B cell (primary cell): ENCODE data around the gene ID3. TPM values are rescaled to one million over a fixed set of nuclear protein-coding genes. Genes with fewer than 3 reads are reported as not detected.
A peak's percentile ranks its signal among the peaks of the same experiment; 100 is the strongest.

Experiments used
- ATAC-seq: fragments of 200-7000 bp; cut with Tn5 transposase; one replicate; pipeline ENCODE4 v1.10.0; 2021; ENCODE audit warnings: low read depth, mild to moderate bottlenecking, moderate number of reproducible peaks, moderate library complexity
- CTCF ChIA-PET: fragments of 350-600 bp; sonication (Branson Sonifier 250); formaldehyde crosslinking; loops from one replicate; lab custom pipeline; 2021; ENCODE audit warnings: antibody characterized with exemption, inconsistent platforms; lab: Charles Lee
- POLR2A ChIA-PET: fragments of 350-600 bp; sonication (Branson Sonifier 250); formaldehyde crosslinking; loops from one replicate; lab custom pipeline; 2021; ENCODE audit warnings: antibody characterized with exemption; lab: Charles Lee
- DNase-seq: peaks from one replicate; pipeline ENCODE4 v3.0.0; 2013
- H2AFZ ChIP-seq: 2 replicates; pipeline ENCODE4 v1.6.1; 2012; ENCODE audit warnings: mild to moderate bottlenecking, low read depth, low read length; ENCODE audit not compliant: insufficient read depth, poor library complexity, severe bottlenecking
- H3K27ac ChIP-seq, 2 donors: 1 replicate in 1 of 2; 2 replicates in 1 of 2; pipeline ENCODE4 v1.5.1; 2012 to 2013; ENCODE audit warnings: low read length in 2 of 2, mild to moderate bottlenecking in 2 of 2, moderate library complexity in 1 of 2
- H3K27me3 ChIP-seq, 4 experiments: fragments of 200-600 bp in 1 of 4; sonication (generic) in 1 of 4; replicated peaks in 1 of 4; 1 replicate in 2 of 4; 2 replicates in 2 of 4; pipeline versions ENCODE4 v1.6.1 to v1.7.0; 2013 to 2016; ENCODE audit warnings: low read length in 3 of 4, mild to moderate bottlenecking in 2 of 4, mixed read lengths in 1 of 4, moderate library complexity in 1 of 4; ENCODE audit not compliant: insufficient read depth in 4 of 4, control insufficient read depth in 3 of 4; ENCODE audit errors: control extremely low read depth in 1 of 4
- H3K36me3 ChIP-seq, 2 experiments: replicated peaks in 1 of 2; 1 replicate in 1 of 2; 2 replicates in 1 of 2; pipeline versions ENCODE4 v1.6.1 to v1.7.1; 2013; ENCODE audit warnings: low read length in 1 of 2; ENCODE audit not compliant: insufficient read depth in 2 of 2, control insufficient read depth in 1 of 2; ENCODE audit errors: control extremely low read depth in 1 of 2, extremely low read depth in 1 of 2
- H3K4me1 ChIP-seq, 2 donors: fragments of 200-600 bp in 1 of 2; sonication (generic) in 1 of 2; 1 replicate in 1 of 2; 2 replicates in 1 of 2; pipeline versions ENCODE4 v1.5.1 to v1.6.1; 2013 to 2017; ENCODE audit warnings: low read length in 2 of 2; ENCODE audit not compliant: control insufficient read depth in 2 of 2, insufficient read depth in 2 of 2
- H3K4me2 ChIP-seq: replicated peaks from 2 replicates; pipeline ENCODE3; 2012; ENCODE audit warnings: mild to moderate bottlenecking, low read depth, low read length; ENCODE audit not compliant: poor library complexity, severe bottlenecking
- H3K4me3 ChIP-seq, 5 experiments: fragments of 200-600 bp in 1 of 5; sonication (generic) in 1 of 5; 1 replicate in 3 of 5; 2 replicates in 2 of 5; pipeline versions ENCODE4 v1.5.1 to v1.7.0; 2011 to 2016; ENCODE audit warnings: low read length in 4 of 5, mild to moderate bottlenecking in 4 of 5, low read depth in 2 of 5, control low read depth in 1 of 5, moderate library complexity in 1 of 5; ENCODE audit not compliant: insufficient read depth in 1 of 5; ENCODE audit errors: control extremely low read depth in 1 of 5, extremely low read depth in 1 of 5
- H3K79me2 ChIP-seq: fragments of 200-600 bp; sonication (generic); one replicate; pipeline ENCODE4 v1.6.0; 2016; ENCODE audit warnings: low read length; ENCODE audit not compliant: control insufficient read depth, insufficient read depth
- H3K9ac ChIP-seq: fragments of 200-600 bp; sonication (generic); 2 replicates; pipeline ENCODE4 v1.6.1; 2017; ENCODE audit warnings: mild to moderate bottlenecking, low read length, moderate library complexity
- H3K9me3 ChIP-seq, 3 donors: one replicate each; pipeline versions ENCODE4 v1.6.1 to v1.7.1; 2013; ENCODE audit warnings: low read length in 2 of 3; ENCODE audit not compliant: control insufficient read depth in 2 of 3, insufficient read depth in 1 of 3; ENCODE audit errors: control extremely low read depth in 1 of 3
- H4K20me1 ChIP-seq: 2 replicates; pipeline ENCODE4 v1.6.0; 2012; ENCODE audit warnings: mild to moderate bottlenecking, low read length; ENCODE audit not compliant: insufficient read depth, control insufficient read depth, poor library complexity, severe bottlenecking
- H3K27ac Mint-ChIP-seq: one replicate; pipeline ENCODE4 v1.8.0; 2021; ENCODE audit warnings: mixed read lengths
- H3K27me3 Mint-ChIP-seq: one replicate; pipeline ENCODE4 v1.8.0; 2021; ENCODE audit warnings: mixed read lengths
- H3K4me1 Mint-ChIP-seq: one replicate; pipeline ENCODE4 v1.8.0; 2021; ENCODE audit warnings: mixed read lengths
- H3K4me3 Mint-ChIP-seq: one replicate; pipeline ENCODE4 v1.8.0; 2021; ENCODE audit warnings: mixed read lengths
- H3K9me3 Mint-ChIP-seq: one replicate; pipeline ENCODE4 v1.8.0; 2022; ENCODE audit warnings: mixed read lengths; ENCODE audit not compliant: insufficient read depth
- EZH2 ChIP-seq: IDR thresholded peaks from 2 replicates; pipeline ENCODE4 v1.6.1; 2012; ENCODE audit warnings: borderline replicate concordance, low read depth, mild to moderate bottlenecking, moderate library complexity, low read length; ENCODE audit not compliant: insufficient read depth, poor library complexity, severe bottlenecking
- WGBS: methylation state at CpG from one replicate; pipeline ENCODE4 v1.1.5; 2013; ENCODE audit warnings: missing lambda C conversion rate; ENCODE audit not compliant: insufficient coverage; 5-methylcytosine and 5-hydroxymethylcytosine counted together
- intact Hi-C: fragments of 100-400 bp; cut with micrococcal nuclease; formaldehyde crosslinking; loops from one replicate; pipeline ENCODE4 v1.10.0; 2022
- polyA plus RNA-seq: library from polyadenylated mRNA; depleted of rRNA; stranded (reverse); fragments of >200 nt; gene quantifications from 2 replicates; pipeline ENCODE4 v1.2.3, GENCODE V29; 2012
- total RNA-seq, 2 donors: library from RNA; stranded (reverse); fragments of 120-200 nt in 1 of 2; gene quantifications; 1 replicate in 1 of 2; 2 replicates in 1 of 2; pipeline versions ENCODE4 v1.2.3 to v1.2.4, GENCODE V29; 2013 to 2022
- TF ChIP-seq, protein P1 (sequence below): fragments of 200-600 bp; IDR thresholded peaks from one replicate; pipeline ENCODE4 v1.8.0; 2022; ENCODE audit warnings: antibody characterized with exemption, mild to moderate bottlenecking

ID3 gene
- total and polyA plus RNA-seq, 2 donors (not counting 1 experiment from before 2014, with no cell fraction given) = 212 to 367 TPM

DNA sequence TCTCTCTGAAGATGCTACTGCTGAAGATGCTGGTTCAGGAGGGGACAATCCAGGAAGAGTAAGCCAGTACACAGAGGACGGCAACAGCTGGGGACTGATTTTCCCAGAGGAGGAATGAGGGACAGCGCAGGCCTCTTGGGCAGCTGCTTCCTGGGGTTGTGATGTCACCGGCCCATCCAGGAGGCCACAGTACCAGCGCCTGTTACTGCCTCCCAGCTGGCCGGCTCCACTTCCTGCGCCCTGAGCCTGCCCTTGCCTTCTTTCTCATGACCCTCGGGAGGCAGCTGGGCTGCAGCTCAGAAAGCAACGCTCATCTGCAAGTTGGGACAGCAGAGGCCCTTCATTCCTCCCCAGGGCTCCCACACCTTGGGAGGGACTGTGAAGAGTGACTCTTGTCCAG is 21.9 kb upstream of the ID3 start:
- DNase-seq = no peak
- Histone ChIP-seq H2AFZ (peak overlapping the region; percentile 43), H3K79me2 (peaks cover 6% of the 10 kb centered on the region), H3K27me3 (no peaks in the 10 kb centered on the region), H3K36me3 (no peaks in the 10 kb centered on the region), H4K20me1 (no peaks in the 10 kb centered on the region), H3K27ac (peak overlapping the region; percentile 1 to 26), H3K4me2 (no peak overlapping the region), H3K4me3 (no peak overlapping the region), H3K9me3 (no peaks in the 10 kb centered on the region), H3K4me1 (peaks cover 48 to 56% of the 10 kb centered on the region in 2 donors), H3K9ac (no peak overlapping the region)
- ATAC-seq = no peak
- intact Hi-C loops = no loop called here
- ChIA-PET CTCF (interaction anchor here (0.6 to 21.1 kb wide), 7 partner anchors 9 to 1621 kb away, joined by 3 to 227 read pairs (median 5); no protein-coding TSS in a partner anchor), POLR2A (interaction anchor here (0.6 to 2.2 kb wide), 8 partner anchors 9 to 54 kb away, joined by 3 to 19 read pairs (median 4); no protein-coding TSS in a partner anchor)
- Mint-ChIP-seq H3K4me1 (peaks cover 58% of the 10 kb centered on the region), H3K27me3 (no peaks in the 10 kb centered on the region), H3K4me3 (no peak overlapping the region), H3K27ac (peak overlapping the region; percentile 77), H3K9me3 (no peaks in the 10 kb centered on the region)
- TF ChIP-seq, protein P1, sequence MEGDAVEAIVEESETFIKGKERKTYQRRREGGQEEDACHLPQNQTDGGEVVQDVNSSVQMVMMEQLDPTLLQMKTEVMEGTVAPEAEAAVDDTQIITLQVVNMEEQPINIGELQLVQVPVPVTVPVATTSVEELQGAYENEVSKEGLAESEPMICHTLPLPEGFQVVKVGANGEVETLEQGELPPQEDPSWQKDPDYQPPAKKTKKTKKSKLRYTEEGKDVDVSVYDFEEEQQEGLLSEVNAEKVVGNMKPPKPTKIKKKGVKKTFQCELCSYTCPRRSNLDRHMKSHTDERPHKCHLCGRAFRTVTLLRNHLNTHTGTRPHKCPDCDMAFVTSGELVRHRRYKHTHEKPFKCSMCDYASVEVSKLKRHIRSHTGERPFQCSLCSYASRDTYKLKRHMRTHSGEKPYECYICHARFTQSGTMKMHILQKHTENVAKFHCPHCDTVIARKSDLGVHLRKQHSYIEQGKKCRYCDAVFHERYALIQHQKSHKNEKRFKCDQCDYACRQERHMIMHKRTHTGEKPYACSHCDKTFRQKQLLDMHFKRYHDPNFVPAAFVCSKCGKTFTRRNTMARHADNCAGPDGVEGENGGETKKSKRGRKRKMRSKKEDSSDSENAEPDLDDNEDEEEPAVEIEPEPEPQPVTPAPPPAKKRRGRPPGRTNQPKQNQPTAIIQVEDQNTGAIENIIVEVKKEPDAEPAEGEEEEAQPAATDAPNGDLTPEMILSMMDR = no peak
- no peak for TF ChIP-seq EZH2
- 73% methylated on average over 7 of the region's 8 CpGs for whole genome bisulfite sequencing

DNA sequence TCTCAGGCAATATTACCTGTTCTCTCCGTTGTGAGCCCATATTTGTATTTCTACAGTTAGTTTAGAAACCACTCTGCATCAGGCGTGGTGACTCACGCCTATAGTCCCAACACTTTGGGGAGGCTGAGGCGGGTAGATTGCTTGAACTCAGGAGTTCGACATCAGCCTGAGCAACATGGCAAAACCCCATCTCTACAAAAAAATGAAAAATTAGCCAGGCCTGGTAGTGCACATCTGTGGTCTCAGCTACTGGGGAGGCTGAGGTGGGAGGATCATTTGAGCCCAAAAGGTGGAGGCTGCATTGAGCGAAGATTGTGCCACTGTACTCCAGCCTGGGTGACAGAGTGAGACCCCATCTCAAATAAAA is 19.7 kb upstream of the ID3 start:
- Histone ChIP-seq H3K36me3 (no peaks in the 10 kb centered on the region), H4K20me1 (no peaks in the 10 kb centered on the region), H3K27ac (peak overlapping the region; percentile 75 to 83), H3K4me2 (peak overlapping the region; percentile 69), H3K4me1 (peaks cover 70 to 78% of the 10 kb centered on the region in 2 donors), H3K9ac (no peak overlapping the region), H2AFZ (no peak overlapping the region), H3K27me3 (no peaks in the 10 kb centered on the region), H3K9me3 (no peaks in the 10 kb centered on the region), H3K79me2 (peaks cover 17% of the 10 kb centered on the region), H3K4me3 (peak overlapping the region in 1 of 5 experiments; percentile 21)
- 87% methylated on average over 3 of the region's 6 CpGs for WGBS
- Mint-ChIP-seq H3K9me3 (peaks cover 3% of the 10 kb centered on the region), H3K27me3 (no peaks in the 10 kb centered on the region), H3K4me1 (peaks cover 81% of the 10 kb centered on the region), H3K27ac (peak overlapping the region; percentile 90), H3K4me3 (peak overlapping the region; percentile 40)
- ChIA-PET POLR2A (interaction anchor here (1.2 to 8.6 kb wide), 2 partner anchors 22 to 42 kb away, joined by 3 to 165 read pairs; partner anchors contain the start of gene ID3), CTCF (interaction anchor here (1.5 to 41.7 kb wide), 5 partner anchors 9 to 55 kb away, joined by 3 to 1420 read pairs (median 179); partner anchors contain the start of gene ID3)
- no peak for ATAC-seq
- DNase-seq = no peak
- intact Hi-C loops = no loop called here
- no peak for TF ChIP-seq EZH2
- TF ChIP-seq, protein P1 = no peak
